ENCODE results near the gene PSD2.

DNA sequence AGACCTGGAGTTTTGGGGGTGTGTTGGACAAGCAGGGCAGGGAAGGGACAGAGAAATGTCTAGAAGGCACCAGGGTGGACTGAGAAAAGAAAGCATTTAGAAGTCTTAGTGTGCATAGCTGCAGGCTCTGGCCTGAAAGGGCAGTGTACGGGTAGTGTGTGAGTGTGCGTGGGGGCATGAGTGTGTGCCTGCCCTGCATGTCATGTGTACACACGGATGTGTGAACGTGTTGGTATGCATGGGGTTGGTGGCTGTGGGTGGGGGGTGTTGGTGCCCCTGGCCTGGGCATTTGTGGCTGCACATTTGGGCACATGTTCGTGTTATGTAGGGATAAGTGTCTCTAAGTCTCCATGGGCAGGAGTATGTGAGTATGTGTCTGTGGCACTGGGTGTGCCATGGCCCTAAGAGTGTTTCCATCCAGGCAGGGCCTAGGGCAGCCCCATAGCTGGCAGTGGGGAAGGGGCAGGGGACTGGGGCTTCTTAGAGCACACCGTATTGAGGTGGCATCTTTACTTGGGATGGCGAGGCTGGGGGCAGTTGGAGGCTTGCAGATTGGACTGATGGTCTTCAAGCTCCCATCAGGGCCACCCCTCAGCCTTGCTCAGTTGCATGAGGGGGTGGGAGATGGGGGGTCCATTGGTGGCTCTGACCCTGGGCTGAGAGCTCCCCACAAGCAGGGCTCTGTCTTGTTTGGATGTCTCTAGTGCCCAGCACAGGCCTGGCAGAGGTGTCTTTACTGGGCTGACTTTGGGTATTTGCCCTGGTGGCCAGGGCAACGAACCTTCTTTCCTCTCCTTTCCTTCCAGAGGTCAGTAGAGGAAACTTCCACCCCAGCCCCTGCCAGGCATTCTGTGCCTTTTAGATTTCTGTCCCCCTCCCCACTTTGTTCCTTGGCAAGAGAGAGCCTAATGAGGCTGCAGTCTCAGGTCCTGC lies 15.0 kb downstream of the PSD2 start:
- TF ChIP-seq, protein P1, sequence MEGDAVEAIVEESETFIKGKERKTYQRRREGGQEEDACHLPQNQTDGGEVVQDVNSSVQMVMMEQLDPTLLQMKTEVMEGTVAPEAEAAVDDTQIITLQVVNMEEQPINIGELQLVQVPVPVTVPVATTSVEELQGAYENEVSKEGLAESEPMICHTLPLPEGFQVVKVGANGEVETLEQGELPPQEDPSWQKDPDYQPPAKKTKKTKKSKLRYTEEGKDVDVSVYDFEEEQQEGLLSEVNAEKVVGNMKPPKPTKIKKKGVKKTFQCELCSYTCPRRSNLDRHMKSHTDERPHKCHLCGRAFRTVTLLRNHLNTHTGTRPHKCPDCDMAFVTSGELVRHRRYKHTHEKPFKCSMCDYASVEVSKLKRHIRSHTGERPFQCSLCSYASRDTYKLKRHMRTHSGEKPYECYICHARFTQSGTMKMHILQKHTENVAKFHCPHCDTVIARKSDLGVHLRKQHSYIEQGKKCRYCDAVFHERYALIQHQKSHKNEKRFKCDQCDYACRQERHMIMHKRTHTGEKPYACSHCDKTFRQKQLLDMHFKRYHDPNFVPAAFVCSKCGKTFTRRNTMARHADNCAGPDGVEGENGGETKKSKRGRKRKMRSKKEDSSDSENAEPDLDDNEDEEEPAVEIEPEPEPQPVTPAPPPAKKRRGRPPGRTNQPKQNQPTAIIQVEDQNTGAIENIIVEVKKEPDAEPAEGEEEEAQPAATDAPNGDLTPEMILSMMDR (conservative IDR thresholded peaks at IDR 0.05), result no peak
- TF ChIP-seq ZFX (IDR thresholded peaks at IDR 0.05), result no peak

All from C4-2B (cell line).